ENCODE measurements around the gene ODF2. TPM values are rescaled to one million over a fixed set of nuclear protein-coding genes. Genes with fewer than 3 reads are reported as not detected.
"Not testable (repeated sequence)": the region's sequence is repeated elsewhere in the genome, so short reads cannot be mapped to it uniquely, and the experiment has no call there.

ODF2 gene
- total RNA-seq, 1 experiment from 2014 or later, result 31.9 TPM

GRCh38 chr9:128411364-128412119, 44.3 kb upstream of the ODF2 start (continued):
- no peak for TF ChIP-seq JUN (CRISPR knock-in tag; IDR thresholded peaks at IDR 0.05)
- no peak for TF ChIP-seq FOXK1 (CRISPR knock-in tag; IDR thresholded peaks at IDR 0.05)
- TF ChIP-seq ATF1 (CRISPR knock-in tag; IDR thresholded peaks at IDR 0.05), result no peak
- no peak for TF ChIP-seq E2F4 (CRISPR knock-in tag; IDR thresholded peaks at IDR 0.05; ENCODE audit: borderline replicate concordance, low read depth)
- no peak for TF ChIP-seq IRF2 (CRISPR knock-in tag; IDR thresholded peaks at IDR 0.05; ENCODE audit: borderline replicate concordance, low read depth)
- no peak for TF ChIP-seq CBFB (CRISPR knock-in tag; IDR thresholded peaks at IDR 0.05; ENCODE audit: low read depth)
- no peak for TF ChIP-seq ATF2 (CRISPR knock-in tag; IDR thresholded peaks at IDR 0.05; ENCODE audit: borderline replicate concordance, low read depth)
- no peak for TF ChIP-seq ZNF425 (CRISPR knock-in tag; conservative IDR thresholded peaks at IDR 0.05)
- TF ChIP-seq USF1 (CRISPR knock-in tag; IDR thresholded peaks at IDR 0.05), result no peak

- no peak overlapping the region for H3K4me3 Mint-ChIP-seq
- no peak overlapping the region for H3K27ac Mint-ChIP-seq
- DNase-seq (ENCODE audit: low spot score) (peak; percentile 99), ATAC-seq (peak; percentile 81)
- ChIA-PET POLR2A (interaction anchor here (0.8 to 0.9 kb wide), 2 partner anchors 8 to 50 kb away, joined by 3 read pairs; partner anchors contain the start of gene CERCAM), CTCF (interaction anchor here (0.6 to 7.7 kb wide), 28 partner anchors 8 to 352 kb away, joined by 3 to 248 read pairs (median 4); partner anchors contain the start of genes CERCAM, GOLGA2, SLC27A4 and SWI5)
- H3K9me3 Mint-ChIP-seq, result no peaks in the 10 kb centered on the region
- H3K36me3 Mint-ChIP-seq, result no peaks in the 10 kb centered on the region
- TF ChIP-seq ERG (CRISPR knock-in tag; IDR thresholded peaks at IDR 0.05), result no peak
- TF ChIP-seq, protein P1, sequence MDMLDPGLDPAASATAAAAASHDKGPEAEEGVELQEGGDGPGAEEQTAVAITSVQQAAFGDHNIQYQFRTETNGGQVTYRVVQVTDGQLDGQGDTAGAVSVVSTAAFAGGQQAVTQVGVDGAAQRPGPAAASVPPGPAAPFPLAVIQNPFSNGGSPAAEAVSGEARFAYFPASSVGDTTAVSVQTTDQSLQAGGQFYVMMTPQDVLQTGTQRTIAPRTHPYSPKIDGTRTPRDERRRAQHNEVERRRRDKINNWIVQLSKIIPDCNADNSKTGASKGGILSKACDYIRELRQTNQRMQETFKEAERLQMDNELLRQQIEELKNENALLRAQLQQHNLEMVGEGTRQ (CRISPR knock-in tag; IDR thresholded peaks at IDR 0.05), result peak; percentile 26; the same call in 1 of the 2 replicates
- TF ChIP-seq ETV6 (CRISPR knock-in tag; IDR thresholded peaks at IDR 0.05), result 0 out of 2 replicates have a peak, but pooled peaks have one; percentile 45
- peak; percentile 83 for TF ChIP-seq CTCF (IDR thresholded peaks at IDR 0.05)
- no peak for TF ChIP-seq NR2C2 (CRISPR knock-in tag; IDR thresholded peaks at IDR 0.05)
- TF ChIP-seq, protein P2, sequence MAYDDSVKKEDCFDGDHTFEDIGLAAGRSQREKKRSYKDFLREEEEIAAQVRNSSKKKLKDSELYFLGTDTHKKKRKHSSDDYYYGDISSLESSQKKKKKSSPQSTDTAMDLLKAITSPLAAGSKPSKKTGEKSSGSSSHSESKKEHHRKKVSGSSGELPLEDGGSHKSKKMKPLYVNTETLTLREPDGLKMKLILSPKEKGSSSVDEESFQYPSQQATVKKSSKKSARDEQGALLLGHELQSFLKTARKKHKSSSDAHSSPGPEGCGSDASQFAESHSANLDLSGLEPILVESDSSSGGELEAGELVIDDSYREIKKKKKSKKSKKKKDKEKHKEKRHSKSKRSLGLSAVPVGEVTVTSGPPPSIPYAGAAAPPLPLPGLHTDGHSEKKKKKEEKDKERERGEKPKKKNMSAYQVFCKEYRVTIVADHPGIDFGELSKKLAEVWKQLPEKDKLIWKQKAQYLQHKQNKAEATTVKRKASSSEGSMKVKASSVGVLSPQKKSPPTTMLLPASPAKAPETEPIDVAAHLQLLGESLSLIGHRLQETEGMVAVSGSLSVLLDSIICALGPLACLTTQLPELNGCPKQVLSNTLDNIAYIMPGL (CRISPR knock-in tag; IDR thresholded peaks at IDR 0.05), result 0 out of 2 replicates have a peak, but pooled peaks have one; percentile 23
- TF ChIP-seq ELF4 (CRISPR knock-in tag; IDR thresholded peaks at IDR 0.05; ENCODE audit: low read depth), result no peak
- TF ChIP-seq SMAD3 (CRISPR knock-in tag; IDR thresholded peaks at IDR 0.05; ENCODE audit: borderline replicate concordance), result no peak
- no peak for TF ChIP-seq JAZF1 (CRISPR knock-in tag; IDR thresholded peaks at IDR 0.05)
- no peak for TF ChIP-seq FOXJ3 (CRISPR knock-in tag; IDR thresholded peaks at IDR 0.05; ENCODE audit: borderline replicate concordance)
- peaks cover 84% of the 10 kb centered on the region for H3K27me3 Mint-ChIP-seq (ENCODE audit: low read depth)
- peaks cover 42% of the 10 kb centered on the region for H3K4me1 Mint-ChIP-seq
Measured at GRCh38 chr9:128412120-128412790, 43.6 kb upstream of the ODF2 start.

- H3K4me1 Mint-ChIP-seq, result peaks cover 35% of the 10 kb centered on the region
- H3K27ac Mint-ChIP-seq; DNase-seq (ENCODE audit: low spot score); ATAC-seq; H3K36me3 Mint-ChIP-seq; H3K9me3 Mint-ChIP-seq; H3K4me3 Mint-ChIP-seq: not testable (repeated sequence)
- ChIA-PET POLR2A (interaction anchor here (0.5 kb wide), 1 partner anchor 87 kb away, joined by 3 read pairs; no protein-coding TSS in a partner anchor), CTCF (interaction anchor here (0.6 to 7.7 kb wide), 5 partner anchors 50 to 119 kb away, joined by 3 to 248 read pairs (median 4); no protein-coding TSS in a partner anchor)
- H3K27me3 Mint-ChIP-seq (ENCODE audit: low read depth), result peaks cover 82% of the 10 kb centered on the region
Measured at GRCh38 chr9:128413728-128414127, 42.1 kb upstream of the ODF2 start.

Measured in WTC11 (cell line).